K562 (cell line): Measurements from ENCODE around the gene WDR91. TPM values are rescaled to one million over a fixed set of nuclear protein-coding genes. Genes with fewer than 3 reads are reported as not detected.

Source experiments
- CCAR2 ChIP-seq: fragments of 200-400 bp; formaldehyde crosslinking; IDR thresholded peaks from 2 replicates; pipeline ENCODE4 v1.6.1; 2017; ENCODE audit warnings: mild to moderate bottlenecking, low read depth, low read length
- KLF10 ChIP-seq: fragments of 250-450 bp; sonication (Bioruptor Pico); IDR thresholded peaks from 2 replicates; pipeline ENCODE4 v1.6.1; 2021; ENCODE audit warnings: matching md5 sums
- MAZ ChIP-seq, 2 experiments: fragments of 450-650 bp in 1 of 2; sonication (generic) in 1 of 2; formaldehyde crosslinking; IDR thresholded peaks in 1 of 2; conservative IDR thresholded peaks in 1 of 2; 2 replicates each; pipeline versions ENCODE4 v1.4.0 to v1.5.0; 2020; ENCODE audit warnings: mild to moderate bottlenecking in 1 of 2, missing genetic modification reagents in 1 of 2
- MEIS2 ChIP-seq: fragments of 450-650 bp; IDR thresholded peaks from 2 replicates; pipeline ENCODE4 v1.6.1; 2014; ENCODE audit warnings: mild to moderate bottlenecking; ENCODE audit not compliant: partially characterized antibody
- TAF9B ChIP-seq: fragments of 450-650 bp; IDR thresholded peaks from 2 replicates; pipeline ENCODE4 v1.6.1; 2018; ENCODE audit warnings: mild to moderate bottlenecking; ENCODE audit not compliant: partially characterized antibody
- THRA ChIP-seq: fragments of 450-650 bp; IDR thresholded peaks from 2 replicates; pipeline ENCODE4 v1.6.1; 2017; ENCODE audit warnings: mild to moderate bottlenecking, moderate library complexity
- ZNF175 ChIP-seq: fragments of 200-800 bp; sonication (Bioruptor generic); IDR thresholded peaks from 2 replicates; pipeline ENCODE4 v1.6.1; 2016; ENCODE audit warnings: low read depth, mild to moderate bottlenecking, missing genetic modification characterization, missing compliant biosample characterization
- ZNF318 ChIP-seq, 2 experiments: fragments of 450-650 bp; IDR thresholded peaks; 2 replicates each; pipeline ENCODE4 v1.6.1; 2016; ENCODE audit warnings: mild to moderate bottlenecking in 2 of 2, borderline replicate concordance in 1 of 2, low read depth in 1 of 2, moderate library complexity in 1 of 2
- polyA plus RNA-seq, 8 experiments: library from polyadenylated mRNA; depleted of rRNA in 4 of 8; stranded (reverse) in 5 of 8; unstranded in 3 of 8; fragments of >200 nt; fragmentation: Nextera tagmentation in 2 of 8; fragmentation: Illumina TruSeq in 1 of 8; extraction: Ambion mirVana in 2 of 8; extraction: Trizol in 1 of 8; gene quantifications; 2 replicates each; pipeline versions ENCODE4 v1.2.1 to v1.2.3, GENCODE V29; 2011 to 2014; ENCODE audit warnings: inconsistent platforms in 1 of 8, missing spikeins in 1 of 8
- total RNA-seq, 7 experiments: library from RNA; depleted of rRNA in 6 of 7; stranded (reverse); fragments of >200 nt in 6 of 7; fragmentation: Illumina TruSeq in 2 of 7; extraction: Trizol in 2 of 7; gene quantifications; 2 replicates each; pipeline versions ENCODE4 v1.2.1 to v1.2.3, GENCODE V29; 2011 to 2021; ENCODE audit warnings: low replicate concordance in 1 of 7
- TF ChIP-seq, protein P1 (sequence below): IDR thresholded peaks from 2 replicates; pipeline ENCODE4 v1.6.1; 2012; ENCODE audit warnings: low read depth, low read length, improper control_type of control experiment, borderline replicate concordance
- TF ChIP-seq, protein P2 (sequence below): fragments of 250-450 bp; sonication (Bioruptor Pico); IDR thresholded peaks from 2 replicates; pipeline ENCODE4 v1.4.0; 2020
- TF ChIP-seq, protein P3 (sequence below): fragments of 450-650 bp; IDR thresholded peaks from 2 replicates; pipeline ENCODE4 v1.6.1; 2014; ENCODE audit warnings: low read depth, mild to moderate bottlenecking, moderate library complexity, borderline replicate concordance

The WDR91 gene
- total and polyA plus RNA-seq, 9 of the 15 experiments (the other 6 are each of a cell fraction or from before 2014, with no cell fraction given) = 1.9 to 18.2 (median 9.8) TPM

DNA sequence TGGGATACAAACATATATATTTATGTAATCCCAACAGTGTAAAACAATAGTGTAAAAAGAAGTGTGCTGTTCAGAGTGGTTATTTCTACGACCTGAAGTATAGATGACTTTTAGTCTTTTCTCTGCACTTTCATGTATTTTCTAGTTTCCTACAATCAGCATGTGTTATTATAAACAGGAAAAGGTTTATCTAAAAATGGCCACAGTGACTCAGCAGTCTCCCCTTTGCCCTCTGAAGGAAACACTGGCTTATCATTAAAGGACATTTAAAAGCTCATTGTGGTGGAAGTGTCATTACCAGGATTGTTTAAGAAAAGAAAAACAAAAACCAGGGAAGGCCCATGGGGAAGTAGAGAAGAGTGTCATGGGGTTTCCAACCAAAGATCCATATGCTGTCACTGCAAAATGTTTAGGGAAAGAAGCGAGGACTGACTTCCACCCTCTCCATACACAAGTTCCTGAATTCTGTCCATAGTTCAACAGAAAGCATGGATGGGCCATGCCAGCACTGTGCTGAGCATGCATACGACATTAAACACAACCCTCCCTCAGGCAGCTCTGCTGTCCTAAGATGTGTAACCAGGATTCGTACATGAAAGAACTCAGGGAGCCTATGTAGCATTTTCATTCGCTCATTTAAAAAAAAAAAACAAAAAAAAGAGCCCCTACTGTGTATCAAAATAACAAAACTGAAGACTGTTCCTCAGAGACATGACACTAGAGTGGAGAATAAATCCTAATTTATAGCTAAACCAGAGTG lies 51.0 kb downstream of the WDR91 start (continued):
- no peak for TF ChIP-seq THRA
- TF ChIP-seq CCAR2 = no peak
- TF ChIP-seq, protein P1, sequence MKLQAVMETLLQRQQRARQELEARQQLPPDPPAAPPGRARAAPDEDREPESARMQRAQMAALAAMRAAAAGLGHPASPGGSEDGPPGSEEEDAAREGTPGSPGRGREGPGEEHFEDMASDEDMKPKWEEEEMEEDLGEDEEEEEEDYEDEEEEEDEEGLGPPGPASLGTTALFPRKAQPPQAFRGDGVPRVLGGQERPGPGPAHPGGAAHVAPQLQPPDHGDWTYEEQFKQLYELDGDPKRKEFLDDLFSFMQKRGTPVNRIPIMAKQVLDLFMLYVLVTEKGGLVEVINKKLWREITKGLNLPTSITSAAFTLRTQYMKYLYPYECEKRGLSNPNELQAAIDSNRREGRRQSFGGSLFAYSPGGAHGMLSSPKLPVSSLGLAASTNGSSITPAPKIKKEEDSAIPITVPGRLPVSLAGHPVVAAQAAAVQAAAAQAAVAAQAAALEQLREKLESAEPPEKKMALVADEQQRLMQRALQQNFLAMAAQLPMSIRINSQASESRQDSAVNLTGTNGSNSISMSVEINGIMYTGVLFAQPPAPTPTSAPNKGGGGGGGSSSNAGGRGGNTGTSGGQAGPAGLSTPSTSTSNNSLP = no peak
- TF ChIP-seq, protein P2, sequence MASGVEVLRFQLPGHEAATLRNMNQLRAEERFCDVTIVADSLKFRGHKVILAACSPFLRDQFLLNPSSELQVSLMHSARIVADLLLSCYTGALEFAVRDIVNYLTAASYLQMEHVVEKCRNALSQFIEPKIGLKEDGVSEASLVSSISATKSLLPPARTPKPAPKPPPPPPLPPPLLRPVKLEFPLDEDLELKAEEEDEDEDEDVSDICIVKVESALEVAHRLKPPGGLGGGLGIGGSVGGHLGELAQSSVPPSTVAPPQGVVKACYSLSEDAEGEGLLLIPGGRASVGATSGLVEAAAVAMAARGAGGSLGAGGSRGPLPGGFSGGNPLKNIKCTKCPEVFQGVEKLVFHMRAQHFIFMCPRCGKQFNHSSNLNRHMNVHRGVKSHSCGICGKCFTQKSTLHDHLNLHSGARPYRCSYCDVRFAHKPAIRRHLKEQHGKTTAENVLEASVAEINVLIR (CRISPR knock-in tag) = 0 out of 2 replicates have a peak, but pooled peaks have one; percentile 14
- TF ChIP-seq MAZ (CRISPR knock-in tag; conservative IDR thresholded peaks at IDR 0.05 in 1 of 2, IDR thresholded peaks at IDR 0.05 in 1 of 2) = 0 out of 4 replicates have a peak, but pooled peaks of 1 of the 2 experiments have one; percentile 34
- peak; percentile 66 for TF ChIP-seq TAF9B
- peak; percentile 70 for TF ChIP-seq ZNF175
- TF ChIP-seq ZNF318 (IDR thresholded peaks at IDR 0.05; ENCODE audit: borderline replicate concordance in 1 of 2, low read depth in 1 of 2) = peak; percentile 66 to 84; a peak in 2 of 4 replicates
- peak; percentile 80; the same call in 1 of the 2 replicates for TF ChIP-seq KLF10 (CRISPR knock-in tag)
- TF ChIP-seq, protein P3, sequence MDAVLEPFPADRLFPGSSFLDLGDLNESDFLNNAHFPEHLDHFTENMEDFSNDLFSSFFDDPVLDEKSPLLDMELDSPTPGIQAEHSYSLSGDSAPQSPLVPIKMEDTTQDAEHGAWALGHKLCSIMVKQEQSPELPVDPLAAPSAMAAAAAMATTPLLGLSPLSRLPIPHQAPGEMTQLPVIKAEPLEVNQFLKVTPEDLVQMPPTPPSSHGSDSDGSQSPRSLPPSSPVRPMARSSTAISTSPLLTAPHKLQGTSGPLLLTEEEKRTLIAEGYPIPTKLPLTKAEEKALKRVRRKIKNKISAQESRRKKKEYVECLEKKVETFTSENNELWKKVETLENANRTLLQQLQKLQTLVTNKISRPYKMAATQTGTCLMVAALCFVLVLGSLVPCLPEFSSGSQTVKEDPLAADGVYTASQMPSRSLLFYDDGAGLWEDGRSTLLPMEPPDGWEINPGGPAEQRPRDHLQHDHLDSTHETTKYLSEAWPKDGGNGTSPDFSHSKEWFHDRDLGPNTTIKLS = peak; percentile 12; the same call in 1 of the 2 replicates
- peak; percentile 36 for TF ChIP-seq MEIS2
